Activated CD8-positive, alpha-beta memory T cell treated with anti-CD3 and anti-CD28 coated beads for 36 hours (primary cell): ENCODE results near the gene OSER1. TPM values are rescaled to one million over a fixed set of nuclear protein-coding genes. Genes with fewer than 3 reads are reported as not detected.

Experiments used
- CTCF ChIA-PET: fragments of 350-600 bp; sonication (Branson Sonifier 250); formaldehyde crosslinking; loops from one replicate; lab custom pipeline; 2021; ENCODE audit warnings: antibody characterized with exemption; lab: Charles Lee
- POLR2A ChIA-PET: fragments of 350-600 bp; sonication (Branson Sonifier 250); formaldehyde crosslinking; loops from one replicate; lab custom pipeline; 2021; ENCODE audit warnings: antibody characterized with exemption; lab: Charles Lee
- total RNA-seq, 2 experiments: library from RNA; stranded (reverse); gene quantifications; one replicate each; pipeline ENCODE4 v1.2.3, GENCODE V29; 2021

OSER1 gene
- total RNA-seq, 2 experiments from 2014 or later, result 22.3 TPM

- POLR2A ChIA-PET, result no interaction called here
- CTCF ChIA-PET, result no interaction called here
Observed at GRCh38 chr20:44166008-44166407, 44.6 kb downstream of the OSER1 start.

GRCh38 chr20:44160133-44160532 is 50.4 kb downstream of the OSER1 start:
- ChIA-PET POLR2A (no interaction called here), CTCF (no interaction called here)

- ChIA-PET POLR2A (no interaction called here), CTCF (no interaction called here)
Observed at GRCh38 chr20:44159711-44160110, 50.9 kb downstream of the OSER1 start.

DNA sequence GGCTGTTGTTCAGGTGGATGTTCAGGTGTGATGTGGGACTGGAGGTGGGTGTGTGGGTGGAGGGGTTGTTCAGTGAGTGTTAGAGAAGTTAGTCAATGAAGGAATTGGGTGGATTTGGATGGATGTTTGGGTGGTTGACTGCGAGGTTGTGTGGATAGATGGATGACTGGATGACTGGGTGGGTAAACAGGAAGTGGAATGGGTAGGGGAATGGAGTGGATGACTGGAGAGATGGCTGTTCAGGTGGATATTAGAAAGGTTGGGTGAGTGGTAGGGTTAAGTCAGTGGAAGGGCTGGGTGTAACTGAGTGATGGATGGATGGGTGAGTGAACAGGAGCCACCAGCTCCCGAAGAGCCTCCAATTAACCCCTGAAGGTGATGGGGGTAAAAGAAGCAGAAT is 51.4 kb downstream of the OSER1 start:
- ChIA-PET CTCF (no interaction called here), POLR2A (no interaction called here)

- CTCF ChIA-PET, result no interaction called here
- POLR2A ChIA-PET, result no interaction called here
Observed at GRCh38 chr20:44157061-44157460, 53.5 kb downstream of the OSER1 start.

- ChIA-PET CTCF (interaction anchor here (0.6 kb wide), 1 partner anchor 500 kb away, joined by 5 read pairs; no protein-coding TSS in a partner anchor), POLR2A (no interaction called here)
Observed at GRCh38 chr20:44154521-44155001, 56.0 kb downstream of the OSER1 start.

DNA sequence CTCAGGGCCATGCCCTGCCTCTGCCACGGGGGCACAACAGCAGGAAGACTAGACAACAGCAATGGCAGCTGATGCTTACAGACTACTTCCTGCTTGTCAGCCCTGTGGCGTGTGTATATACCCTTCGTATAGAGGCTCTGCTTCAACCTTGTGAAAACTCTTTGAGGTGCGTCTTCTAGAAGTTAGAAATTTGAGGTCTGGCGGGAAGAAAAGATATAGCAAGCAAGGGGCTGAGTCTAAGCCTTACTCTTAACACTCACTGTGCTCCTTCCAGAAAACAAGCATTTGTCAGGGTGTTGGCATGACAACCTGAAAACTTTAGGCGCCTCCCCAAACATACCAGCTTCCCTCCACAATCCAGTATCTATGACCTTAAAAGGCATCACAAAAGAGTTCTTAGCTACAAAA is 56.9 kb downstream of the OSER1 start:
- ChIA-PET POLR2A (no interaction called here), CTCF (interaction anchor here (1.0 kb wide), 1 partner anchor 44 kb away, joined by 3 read pairs; no protein-coding TSS in a partner anchor)

DNA sequence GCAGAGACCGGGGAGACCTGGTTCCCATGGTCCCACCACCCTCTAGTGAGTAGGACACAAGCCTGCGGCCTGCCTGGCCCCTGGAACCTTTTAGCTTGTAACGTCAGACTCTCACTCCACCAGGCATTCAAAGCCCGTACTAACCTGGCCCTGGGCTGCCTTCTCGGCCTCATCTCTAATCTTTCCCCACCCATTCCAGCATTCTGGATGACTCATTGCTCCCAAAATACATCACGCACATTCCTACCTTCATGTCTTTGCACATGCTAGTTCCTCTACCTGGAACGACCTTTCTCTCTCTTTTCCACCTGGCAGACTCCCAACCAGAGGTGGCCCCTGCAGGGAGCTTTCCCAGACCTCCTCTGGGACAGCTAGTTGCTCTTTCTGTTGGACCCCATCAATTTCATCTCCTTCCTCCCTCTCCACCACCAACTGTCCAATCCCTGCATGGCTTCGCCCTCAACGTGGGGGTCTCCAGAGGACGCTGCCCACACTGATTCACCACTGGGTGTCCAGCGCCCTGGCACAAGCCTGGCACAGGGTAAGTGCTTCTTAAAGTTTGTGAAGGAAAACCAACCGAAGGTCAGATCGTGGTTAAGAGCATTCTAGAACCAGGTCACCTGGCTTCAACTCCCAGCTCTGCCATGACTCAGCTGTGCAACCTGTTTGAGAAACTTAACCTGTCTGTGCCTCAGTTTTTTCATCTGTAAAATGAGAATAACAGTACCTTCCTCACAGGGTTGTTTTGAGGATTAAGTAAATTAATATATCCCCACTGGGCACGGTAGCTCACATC is 58.8 kb downstream of the OSER1 start:
- CTCF ChIA-PET, result interaction anchor here (0.5 kb wide), 1 partner anchor 396 kb away, joined by 9 read pairs; no protein-coding TSS in a partner anchor
- POLR2A ChIA-PET, result no interaction called here

DNA sequence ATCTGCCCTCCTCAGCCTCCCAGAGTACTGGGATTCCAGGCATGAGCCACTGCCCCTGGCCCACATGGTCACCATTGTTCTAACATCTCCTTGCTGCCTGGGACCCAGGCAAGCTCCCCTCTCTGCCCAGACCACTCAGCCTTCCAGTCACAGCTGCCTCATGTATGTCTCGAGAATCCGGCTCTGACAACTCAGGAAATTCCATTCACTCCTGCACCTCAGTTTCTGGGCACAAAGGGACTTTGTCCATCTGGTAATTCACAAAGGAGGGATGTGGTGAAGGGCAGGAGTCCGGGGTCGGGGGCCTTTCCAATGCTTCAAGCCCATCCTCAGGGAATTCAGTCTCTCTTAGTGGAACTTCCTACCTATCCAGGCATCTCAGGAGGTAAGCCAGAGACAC is 64.3 kb downstream of the OSER1 start:
- POLR2A ChIA-PET, result no interaction called here
- CTCF ChIA-PET, result no interaction called here

Other genes with a start within 250 kb of the OSER1 start
- not detected for gene JPH2, start 23.6 kb downstream of the OSER1 start, total RNA-seq
- gene GDAP1L1, start 36.5 kb upstream of the OSER1 start, total RNA-seq, result not detected
- 1 to 10 TPM; 2.3 to 2.6 TPM for gene FITM2, start 100.4 kb upstream of the OSER1 start, total RNA-seq
- gene R3HDML, start 126.3 kb upstream of the OSER1 start, total RNA-seq, result not detected
- gene HNF4A, start 144.9 kb upstream of the OSER1 start, total RNA-seq, result not detected